Activated CD4-positive, alpha-beta memory T cell treated with anti-CD3 and anti-CD28 coated beads, Interleukin-2, amount 10 ng/mL, durations not matched to agents 7 days and 5 days (primary cell): ENCODE results near the gene SIRPA. TPM values are rescaled to one million over a fixed set of nuclear protein-coding genes. Genes with fewer than 3 reads are reported as not detected.

Source experiments
- CTCF ChIA-PET: fragments of 350-600 bp; sonication (Branson Sonifier 250); formaldehyde crosslinking; loops from one replicate; lab custom pipeline; 2021; ENCODE audit warnings: antibody characterized with exemption, inconsistent platforms; lab: Charles Lee
- POLR2A ChIA-PET: fragments of 350-600 bp; sonication (Branson Sonifier 250); formaldehyde crosslinking; loops from one replicate; lab custom pipeline; 2021; ENCODE audit warnings: antibody characterized with exemption; lab: Charles Lee
- DNase-seq: peaks from one replicate; pipeline ENCODE4 v3.0.0-alpha.2; 2020
- H3K27ac Mint-ChIP-seq: one replicate; pipeline ENCODE4 v1.8.0; 2021; ENCODE audit warnings: mild to moderate bottlenecking, mixed read lengths
- H3K27me3 Mint-ChIP-seq: one replicate; pipeline ENCODE4 v1.8.0; 2021; ENCODE audit warnings: mixed read lengths
- H3K36me3 Mint-ChIP-seq: one replicate; pipeline ENCODE4 v1.8.0; 2021; ENCODE audit warnings: low read depth, mixed read lengths
- H3K4me1 Mint-ChIP-seq: one replicate; pipeline ENCODE4 v1.8.0; 2021; ENCODE audit warnings: mixed read lengths
- H3K4me3 Mint-ChIP-seq: one replicate; pipeline ENCODE4 v1.8.0; 2021; ENCODE audit warnings: mild to moderate bottlenecking, mixed read lengths
- H3K9me3 Mint-ChIP-seq: one replicate; pipeline ENCODE4 v1.8.0; 2021; ENCODE audit warnings: mixed read lengths
- total RNA-seq, 2 experiments: library from RNA; stranded (reverse); gene quantifications; one replicate each; pipeline ENCODE4 v1.2.3, GENCODE V29; 2021

Gene SIRPA
- total RNA-seq, 2 experiments from 2014 or later, result not detected

DNA sequence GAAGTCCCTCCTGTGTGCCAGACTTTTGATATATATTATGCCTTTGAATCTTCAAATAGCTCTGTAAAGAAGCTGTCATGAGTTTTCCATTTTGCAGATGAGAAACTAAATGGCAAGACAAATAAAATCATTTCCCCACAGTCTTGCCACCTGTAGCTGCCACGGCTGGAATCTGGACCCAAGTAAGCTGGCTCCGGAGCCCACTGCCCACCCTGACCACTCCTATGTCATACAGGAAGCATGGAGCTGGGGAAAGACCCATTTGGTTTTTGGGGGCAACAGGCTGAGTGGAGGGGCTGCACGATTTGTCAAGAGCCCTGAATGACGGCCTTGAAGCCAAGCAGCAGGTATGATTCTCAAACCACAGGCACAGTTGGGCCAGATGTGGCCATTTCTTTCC, 10.0 kb upstream of the SIRPA start:
- Mint-ChIP-seq H3K4me3 (no peak overlapping the region), H3K9me3 (no peaks in the 10 kb centered on the region), H3K27ac (no peak overlapping the region), H3K27me3 (peaks cover 24% of the 10 kb centered on the region), H3K36me3 (no peaks in the 10 kb centered on the region), H3K4me1 (peaks cover 9% of the 10 kb centered on the region)
- ChIA-PET POLR2A (no interaction called here), CTCF (no interaction called here)
- DNase-seq, result no peak

DNA sequence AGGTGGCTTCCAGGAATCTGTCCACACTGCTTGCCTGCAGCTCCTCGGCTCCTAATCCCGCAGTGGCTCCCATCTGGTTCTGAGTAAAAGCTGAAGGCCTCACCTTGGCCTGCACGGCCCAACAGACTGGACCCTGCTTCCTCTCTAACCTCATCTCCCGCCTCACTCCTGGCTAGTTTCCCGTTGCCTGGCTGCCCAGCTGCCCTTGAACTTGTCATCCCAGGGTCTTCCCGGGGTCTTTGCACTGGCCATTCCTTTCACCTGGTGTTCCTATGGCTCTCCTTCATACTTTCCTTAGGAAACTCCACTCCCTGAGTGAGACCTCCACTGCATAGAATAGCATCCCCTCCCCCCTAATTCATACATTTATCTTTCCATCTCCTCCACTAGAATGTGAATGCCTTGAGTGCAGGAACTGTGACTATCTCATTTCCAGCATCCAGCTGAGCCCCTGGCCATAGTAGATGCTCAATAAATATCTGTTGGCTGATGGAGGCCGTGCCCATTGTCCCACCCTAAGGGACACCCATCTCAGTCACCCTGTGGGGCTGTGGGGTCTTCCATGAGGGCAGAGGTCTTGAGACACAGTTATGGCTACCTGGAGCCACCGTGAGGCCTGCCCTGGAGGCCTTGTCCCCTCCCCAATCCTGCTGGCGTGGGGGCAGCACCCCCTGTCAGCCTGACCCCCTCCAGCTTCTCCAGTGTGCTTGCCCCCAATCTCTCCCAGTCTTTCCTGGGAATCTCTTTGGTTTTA, 9.1 kb upstream of the SIRPA start:
- H3K9me3 Mint-ChIP-seq, result no peaks in the 10 kb centered on the region
- no peaks in the 10 kb centered on the region for H3K36me3 Mint-ChIP-seq
- peaks cover 24% of the 10 kb centered on the region for H3K27me3 Mint-ChIP-seq
- CTCF ChIA-PET, result no interaction called here
- POLR2A ChIA-PET, result interaction anchor here (0.6 kb wide), 1 partner anchor 400 kb away, joined by 3 read pairs; no protein-coding TSS in a partner anchor
- H3K4me3 Mint-ChIP-seq, result no peak overlapping the region
- no peak overlapping the region for H3K27ac Mint-ChIP-seq
- no peak for DNase-seq
- H3K4me1 Mint-ChIP-seq, result peaks cover 9% of the 10 kb centered on the region

DNA sequence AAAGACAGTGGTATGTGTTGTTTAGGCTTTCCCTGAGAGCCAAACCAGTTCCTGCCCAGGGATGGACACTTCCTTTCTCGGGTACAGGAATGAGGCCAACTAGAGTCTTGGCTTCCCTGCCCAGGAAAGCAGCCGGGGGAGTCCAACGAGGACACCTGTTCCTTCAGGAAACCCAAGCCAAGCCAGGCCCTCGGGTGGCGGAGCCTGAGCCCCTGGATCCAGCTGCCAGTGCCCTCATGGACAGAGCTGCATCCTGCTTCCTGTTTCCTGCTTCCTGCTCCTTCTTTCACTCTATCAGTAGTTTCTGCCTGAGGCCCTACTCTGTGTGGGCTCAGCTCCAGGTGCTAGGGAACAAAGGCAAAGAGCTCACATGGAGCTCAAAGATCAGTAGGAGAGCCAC, 7.9 kb upstream of the SIRPA start:
- H3K27me3 Mint-ChIP-seq, result peaks cover 33% of the 10 kb centered on the region
- ChIA-PET CTCF (no interaction called here), POLR2A (no interaction called here)
- DNase-seq, result no peak
- H3K4me1 Mint-ChIP-seq, result peaks cover 7% of the 10 kb centered on the region
- no peak overlapping the region for H3K4me3 Mint-ChIP-seq
- no peaks in the 10 kb centered on the region for H3K9me3 Mint-ChIP-seq
- no peaks in the 10 kb centered on the region for H3K36me3 Mint-ChIP-seq
- H3K27ac Mint-ChIP-seq, result no peak overlapping the region

DNA sequence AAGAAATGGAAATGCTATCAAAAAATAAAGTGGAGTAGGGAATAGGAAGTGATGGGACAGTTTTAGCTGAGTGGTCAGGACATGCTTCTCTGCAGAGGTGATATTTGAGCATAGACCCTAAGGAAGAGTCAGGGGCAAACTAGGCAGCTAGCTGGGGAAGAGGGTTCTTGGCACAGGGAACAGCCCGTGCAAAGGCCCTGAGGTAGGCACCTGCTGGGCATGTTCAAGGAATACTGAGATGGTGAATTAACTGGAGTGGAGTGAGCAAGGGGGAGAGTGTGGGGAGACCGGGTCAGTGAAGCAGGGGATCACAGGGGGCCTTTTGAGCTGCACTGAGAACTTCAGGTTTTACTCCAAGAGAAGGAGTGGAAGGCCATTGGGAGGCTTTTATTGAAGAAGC, 7.5 kb upstream of the SIRPA start:
- H3K9me3 Mint-ChIP-seq, result no peaks in the 10 kb centered on the region
- H3K36me3 Mint-ChIP-seq, result no peaks in the 10 kb centered on the region
- H3K4me3 Mint-ChIP-seq, result no peak overlapping the region
- H3K27me3 Mint-ChIP-seq, result peaks cover 37% of the 10 kb centered on the region
- ChIA-PET CTCF (no interaction called here), POLR2A (no interaction called here)
- no peak for DNase-seq
- peaks cover 5% of the 10 kb centered on the region for H3K4me1 Mint-ChIP-seq
- H3K27ac Mint-ChIP-seq, result no peak overlapping the region

DNA sequence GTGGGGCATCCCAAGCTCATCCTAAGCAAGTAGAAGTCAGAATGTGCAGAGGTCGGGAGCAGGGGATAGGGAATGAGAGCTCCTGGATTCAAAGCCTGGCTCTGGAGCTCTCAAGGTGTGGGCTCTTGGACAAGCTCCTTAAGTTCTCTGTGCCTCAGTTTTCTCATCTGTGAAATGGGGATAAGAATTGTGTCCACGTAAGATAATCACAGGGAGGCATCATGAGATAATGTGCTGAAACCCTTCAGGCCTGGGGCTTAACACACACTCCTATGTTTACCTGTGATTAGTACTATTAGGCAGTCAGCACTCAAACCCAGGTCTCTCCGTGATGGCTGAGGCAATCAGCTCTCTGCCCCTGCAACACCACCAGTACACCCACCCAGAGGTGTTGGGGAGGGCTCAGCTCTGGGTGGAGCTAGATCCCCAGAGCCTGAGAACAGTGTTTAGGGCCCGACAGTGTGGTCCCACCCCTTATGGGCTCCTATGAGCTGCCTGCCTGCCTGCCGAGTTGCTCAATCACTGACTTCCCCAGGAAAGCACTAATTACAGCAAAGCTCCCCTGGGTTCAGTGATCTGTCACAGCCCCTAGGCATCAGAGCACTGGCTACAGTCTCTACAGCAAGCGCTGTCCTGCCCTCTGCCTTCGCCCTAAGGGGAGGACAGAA, 6.3 kb upstream of the SIRPA start:
- POLR2A ChIA-PET, result no interaction called here
- H3K27ac Mint-ChIP-seq, result no peak overlapping the region

DNA sequence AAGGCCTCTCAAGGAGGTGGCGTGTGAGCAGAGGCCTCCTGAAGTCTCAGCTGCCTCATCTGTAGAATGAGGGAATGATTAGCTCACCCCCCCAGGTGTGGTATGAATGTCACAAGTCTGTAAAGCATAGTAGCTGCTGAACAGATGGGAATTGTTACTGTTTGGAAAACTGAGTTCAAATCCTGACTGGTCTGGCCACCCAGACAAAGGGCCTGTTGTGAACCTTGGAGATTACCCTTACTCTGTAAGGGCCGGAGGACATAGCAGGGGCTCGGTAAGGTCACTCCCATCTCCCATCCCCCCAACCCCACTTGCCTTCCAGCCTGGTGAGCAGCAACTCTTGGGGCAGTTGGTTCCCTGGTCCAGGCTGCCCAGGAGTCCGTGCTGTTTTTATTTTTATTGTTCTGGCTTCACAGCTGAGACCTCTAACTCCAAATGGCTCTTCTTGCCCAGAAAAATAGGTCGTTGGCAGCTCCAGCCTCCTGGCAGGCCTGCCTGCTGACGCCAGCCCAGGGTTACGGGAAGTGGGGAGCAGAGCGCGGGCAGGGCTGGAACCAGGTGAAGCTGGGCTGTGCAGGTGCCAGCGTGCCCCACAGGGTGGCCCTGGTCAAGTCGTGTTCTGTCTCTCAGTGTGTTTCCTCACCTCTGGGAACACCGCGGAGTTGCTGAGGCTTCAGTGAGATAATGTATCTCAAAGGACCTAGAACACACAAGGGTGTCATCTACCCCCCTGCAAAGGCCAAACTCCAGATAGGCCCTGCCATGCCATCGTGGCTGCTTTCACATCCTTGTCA, 4.5 kb upstream of the SIRPA start:
- Mint-ChIP-seq H3K27ac (no peak overlapping the region), H3K36me3 (no peaks in the 10 kb centered on the region), H3K9me3 (no peaks in the 10 kb centered on the region), H3K27me3 (peaks cover 46% of the 10 kb centered on the region), H3K4me1 (peaks cover 1% of the 10 kb centered on the region), H3K4me3 (no peak overlapping the region)
- CTCF ChIA-PET, result no interaction called here
- DNase-seq, result no peak
- POLR2A ChIA-PET, result no interaction called here

More for the DNA sequence above, 6.3 kb upstream of the SIRPA start:
- CTCF ChIA-PET, result no interaction called here
- Mint-ChIP-seq H3K9me3 (no peaks in the 10 kb centered on the region), H3K4me3 (no peak overlapping the region), H3K27me3 (peaks cover 45% of the 10 kb centered on the region), H3K36me3 (no peaks in the 10 kb centered on the region), H3K4me1 (no peaks in the 10 kb centered on the region)
- DNase-seq, result no peak

DNA sequence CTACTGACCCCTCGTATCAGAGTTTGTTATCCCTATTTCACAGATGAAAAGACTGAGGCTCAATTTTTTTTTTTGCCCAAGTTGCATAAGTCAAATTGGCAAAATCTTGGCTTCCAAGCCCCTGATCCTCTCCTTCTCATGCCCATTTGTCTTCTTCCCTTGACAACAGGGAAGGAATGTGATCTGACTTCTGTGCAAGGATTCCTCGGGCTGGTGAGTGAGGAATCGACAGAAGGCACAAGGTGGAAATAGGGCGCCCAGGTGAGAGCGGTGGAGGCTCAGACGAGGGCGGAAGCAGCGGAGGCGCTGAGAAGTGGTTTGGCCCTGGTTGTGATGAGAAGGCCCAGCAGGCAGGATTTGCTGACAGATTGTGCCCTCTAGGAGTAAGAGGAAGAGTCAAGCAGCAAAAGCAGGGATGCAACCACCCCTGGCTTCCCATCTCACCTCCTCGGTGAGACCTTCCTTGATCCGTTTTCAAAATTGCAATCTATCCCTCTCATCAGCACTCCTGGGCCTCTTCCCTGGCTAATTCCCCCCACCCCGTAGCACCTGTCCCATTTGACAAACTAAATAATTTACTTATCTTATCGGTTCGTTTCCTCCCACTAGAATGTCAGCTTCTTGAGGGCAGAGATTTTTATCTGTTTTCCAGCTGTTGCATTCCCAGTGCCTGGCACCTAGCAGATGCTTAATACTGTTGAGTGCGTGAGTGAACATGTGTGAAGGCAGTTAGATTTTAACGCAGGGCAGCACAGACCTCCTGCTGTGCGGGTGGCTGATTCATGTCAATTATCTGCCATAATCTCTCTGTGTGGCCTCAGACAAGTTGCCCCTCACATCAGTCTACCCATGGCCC, 3.7 kb upstream of the SIRPA start:
- no peak overlapping the region for H3K27ac Mint-ChIP-seq
- no peaks in the 10 kb centered on the region for H3K9me3 Mint-ChIP-seq
- H3K27me3 Mint-ChIP-seq, result peaks cover 49% of the 10 kb centered on the region
- ChIA-PET CTCF (no interaction called here), POLR2A (no interaction called here)
- no peak for DNase-seq
- peaks cover 1% of the 10 kb centered on the region for H3K4me1 Mint-ChIP-seq
- H3K36me3 Mint-ChIP-seq, result no peaks in the 10 kb centered on the region
- H3K4me3 Mint-ChIP-seq, result no peak overlapping the region

DNA sequence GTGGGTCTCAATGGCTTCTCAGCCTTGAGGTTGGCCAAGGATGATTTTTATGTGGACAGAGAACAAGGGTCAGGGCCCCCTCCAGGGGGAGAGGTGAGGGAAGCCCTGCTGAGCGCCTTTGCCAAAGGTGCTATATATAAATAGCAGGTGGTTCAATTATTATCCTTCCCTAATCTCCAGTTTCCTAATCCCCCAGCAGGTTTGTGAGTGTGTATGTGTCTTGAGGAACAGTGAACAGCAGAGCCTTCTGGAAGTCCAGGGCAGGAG, 3.2 kb upstream of the SIRPA start:
- DNase-seq, result no peak
- H3K27ac Mint-ChIP-seq, result no peak overlapping the region
- H3K27me3 Mint-ChIP-seq, result peaks cover 53% of the 10 kb centered on the region
- H3K36me3 Mint-ChIP-seq, result no peaks in the 10 kb centered on the region
- H3K4me1 Mint-ChIP-seq, result peaks cover 1% of the 10 kb centered on the region
- ChIA-PET POLR2A (no interaction called here), CTCF (no interaction called here)
- H3K4me3 Mint-ChIP-seq, result no peak overlapping the region
- no peaks in the 10 kb centered on the region for H3K9me3 Mint-ChIP-seq

DNA sequence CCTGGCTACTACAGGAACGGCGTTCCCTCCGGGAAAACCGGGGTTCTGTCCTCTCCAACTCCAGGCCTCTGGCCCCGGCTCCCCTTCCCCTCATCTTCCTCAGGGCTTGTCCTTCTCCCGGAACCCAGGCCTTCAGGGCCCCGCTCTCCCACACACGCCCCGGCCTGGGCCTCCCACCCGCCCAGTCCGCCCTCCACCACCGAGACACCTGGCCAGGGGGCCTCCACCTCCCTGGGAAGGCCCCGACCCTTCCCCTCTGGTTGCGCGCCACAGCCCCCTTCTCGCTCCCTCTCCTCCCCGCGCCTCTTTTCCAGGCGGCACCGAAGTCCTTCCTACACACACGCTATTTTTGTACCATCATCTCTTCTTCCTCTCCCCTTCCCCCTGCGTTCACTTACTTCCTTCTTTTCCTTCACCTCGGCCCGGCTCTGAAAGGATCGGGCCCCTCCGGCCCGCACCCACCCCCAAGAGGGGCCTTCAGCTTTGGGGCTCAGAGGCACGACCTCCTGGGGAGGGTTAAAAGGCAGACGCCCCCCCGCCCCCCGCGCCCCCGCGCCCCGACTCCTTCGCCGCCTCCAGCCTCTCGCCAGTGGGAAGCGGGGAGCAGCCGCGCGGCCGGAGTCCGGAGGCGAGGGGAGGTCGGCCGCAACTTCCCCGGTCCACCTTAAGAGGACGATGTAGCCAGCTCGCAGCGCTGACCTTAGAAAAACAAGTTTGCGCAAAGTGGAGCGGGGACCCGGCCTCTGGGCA, 1.3 kb upstream of the SIRPA start:
- POLR2A ChIA-PET, result no interaction called here
- Mint-ChIP-seq H3K36me3 (no peaks in the 10 kb centered on the region), H3K27ac (no peak overlapping the region), H3K4me3 (no peak overlapping the region), H3K9me3 (no peaks in the 10 kb centered on the region), H3K4me1 (peaks cover 1% of the 10 kb centered on the region), H3K27me3 (peaks cover 55% of the 10 kb centered on the region)
- CTCF ChIA-PET, result no interaction called here
- DNase-seq, result no peak

DNA sequence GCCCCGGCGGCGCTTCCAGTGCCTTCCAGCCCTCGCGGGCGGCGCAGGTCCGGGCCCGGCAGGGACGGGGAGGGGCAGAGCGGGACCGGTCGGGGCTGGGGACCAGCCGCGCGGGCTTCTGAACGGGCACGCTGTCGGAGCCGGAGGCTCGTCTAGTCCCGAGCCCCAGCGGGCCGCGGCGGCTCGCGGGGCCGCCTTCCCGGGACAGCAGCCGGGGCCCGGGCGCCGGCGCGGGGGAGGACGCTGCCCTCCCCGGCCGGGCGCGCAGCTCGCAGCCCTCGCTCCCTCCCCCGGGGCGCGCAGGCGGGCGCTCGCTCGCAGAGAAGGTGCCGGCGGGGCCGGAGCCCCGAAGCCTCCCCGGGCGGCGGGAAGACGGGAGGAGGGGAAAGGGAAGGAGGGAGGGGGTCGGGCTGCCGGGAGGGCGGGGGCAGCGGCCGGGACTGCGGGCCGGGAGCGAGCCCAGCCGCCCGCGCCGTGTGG, 696 bp upstream of the SIRPA start:
- H3K9me3 Mint-ChIP-seq, result no peaks in the 10 kb centered on the region
- ChIA-PET CTCF (no interaction called here), POLR2A (no interaction called here)
- no peak overlapping the region for H3K27ac Mint-ChIP-seq
- DNase-seq, result no peak
- no peaks in the 10 kb centered on the region for H3K36me3 Mint-ChIP-seq
- no peak overlapping the region for H3K4me3 Mint-ChIP-seq
- peaks cover 61% of the 10 kb centered on the region for H3K27me3 Mint-ChIP-seq
- H3K4me1 Mint-ChIP-seq, result peaks cover 1% of the 10 kb centered on the region

DNA sequence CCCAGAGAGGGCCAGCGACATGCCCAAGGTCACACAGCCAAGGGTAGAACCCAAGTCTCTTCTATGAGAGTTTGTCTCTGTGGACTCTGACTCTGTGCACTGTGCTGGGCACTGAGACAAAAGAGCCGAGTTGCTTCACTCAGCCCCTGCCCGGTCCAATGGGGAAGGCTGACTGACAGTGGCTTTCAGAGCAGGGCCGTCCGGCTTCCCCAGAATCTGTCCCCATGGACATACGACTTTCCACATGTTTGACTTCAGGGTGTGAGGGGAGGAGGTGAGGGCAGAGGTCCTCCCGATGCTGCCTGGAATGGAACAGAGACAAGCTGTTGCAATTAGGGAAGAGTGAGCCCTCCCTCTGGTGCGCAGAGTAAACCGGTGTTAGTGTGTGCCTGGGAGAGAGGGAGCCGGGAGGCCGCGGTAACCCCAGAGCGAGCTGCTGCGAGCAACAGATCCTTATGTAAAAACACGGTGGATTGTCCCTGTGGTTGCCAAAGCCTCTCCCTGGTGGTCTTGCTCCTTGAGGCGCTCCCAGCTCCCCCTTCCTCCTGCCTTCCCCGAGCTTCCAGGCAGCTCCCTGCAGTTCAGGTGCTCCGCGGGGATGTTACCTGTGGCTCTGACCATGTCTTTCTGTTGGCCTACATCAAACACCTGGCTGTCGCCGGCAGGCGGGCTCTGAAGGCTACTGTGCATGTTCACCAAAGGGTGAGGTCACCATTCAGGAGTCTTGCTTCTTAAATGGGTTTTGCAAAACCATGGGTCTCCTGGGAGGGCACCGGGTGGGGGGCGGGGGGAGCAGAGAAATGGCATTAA, 672 bp downstream of the SIRPA start:
- DNase-seq, result no peak
- CTCF ChIA-PET, result no interaction called here
- H3K9me3 Mint-ChIP-seq, result no peaks in the 10 kb centered on the region
- peaks cover 65% of the 10 kb centered on the region for H3K27me3 Mint-ChIP-seq
- H3K4me3 Mint-ChIP-seq, result no peak overlapping the region
- POLR2A ChIA-PET, result no interaction called here
- H3K36me3 Mint-ChIP-seq, result no peaks in the 10 kb centered on the region
- no peak overlapping the region for H3K27ac Mint-ChIP-seq
- peaks cover 1% of the 10 kb centered on the region for H3K4me1 Mint-ChIP-seq
